Endodermal cell (in vitro differentiated cells): ENCODE data around the gene CD44. TPM values are rescaled to one million over a fixed set of nuclear protein-coding genes. Genes with fewer than 3 reads are reported as not detected.

Experiments used
- DNase-seq: peaks from one replicate; pipeline ENCODE4 v3.0.0-alpha.2; 2017
- H3K27ac ChIP-seq: 2 replicates; pipeline ENCODE4 v1.5.1; 2013; ENCODE audit warnings: mild to moderate bottlenecking, low read depth, low read length, moderate library complexity
- H3K27me3 ChIP-seq: 2 replicates; pipeline ENCODE4 v1.6.1; 2013; ENCODE audit warnings: mild to moderate bottlenecking, low read length, moderate library complexity; ENCODE audit not compliant: insufficient read depth, control insufficient read depth, poor library complexity, severe bottlenecking
- H3K36me3 ChIP-seq: 2 replicates; pipeline ENCODE4 v1.7.0; 2013; ENCODE audit warnings: mild to moderate bottlenecking, low read length, moderate library complexity; ENCODE audit not compliant: control insufficient read depth, insufficient read depth
- H3K4me1 ChIP-seq: one replicate; pipeline ENCODE4 v1.7.0; 2013; ENCODE audit warnings: low read length; ENCODE audit not compliant: control insufficient read depth, insufficient read depth
- H3K4me3 ChIP-seq: 2 replicates; pipeline ENCODE4 v1.5.1; 2013; ENCODE audit warnings: mild to moderate bottlenecking, low read length, moderate library complexity
- H3K9ac ChIP-seq: 2 replicates; pipeline ENCODE4 v1.6.1; 2013; ENCODE audit warnings: mild to moderate bottlenecking, low read length, moderate library complexity; ENCODE audit not compliant: poor library complexity, severe bottlenecking; ENCODE audit errors: extremely low read depth
- H3K9me3 ChIP-seq: 2 replicates; pipeline ENCODE4 v1.6.1; 2013; ENCODE audit warnings: mild to moderate bottlenecking, low read length, moderate library complexity; ENCODE audit not compliant: control insufficient read depth
- H3K27ac Mint-ChIP-seq: 2 replicates; pipeline ENCODE4 v1.8.0; 2020; ENCODE audit warnings: mixed read lengths
- H3K27me3 Mint-ChIP-seq: 2 replicates; pipeline ENCODE4 v1.8.0; 2021; ENCODE audit warnings: mild to moderate bottlenecking, mixed read lengths; ENCODE audit not compliant: insufficient read depth
- H3K36me3 Mint-ChIP-seq: 2 replicates; pipeline ENCODE4 v1.8.0; 2020; ENCODE audit warnings: low read depth, mixed read lengths
- H3K4me1 Mint-ChIP-seq: 2 replicates; pipeline ENCODE4 v1.8.0; 2020; ENCODE audit warnings: mixed read lengths
- H3K4me3 Mint-ChIP-seq: 2 replicates; pipeline ENCODE4 v1.8.0; 2020; ENCODE audit warnings: mild to moderate bottlenecking, moderate library complexity, mixed read lengths
- H3K9me3 Mint-ChIP-seq: 2 replicates; pipeline ENCODE4 v1.8.0; 2020; ENCODE audit warnings: mild to moderate bottlenecking, mixed read lengths
- WGBS, 2 experiments: methylation state at CpG; one replicate each; pipeline versions ENCODE4 v1.1.5 to v1.1.7; 2013; ENCODE audit warnings: missing lambda C conversion rate in 2 of 2, mixed read lengths in 1 of 2; ENCODE audit not compliant: insufficient coverage in 1 of 2, insufficient read length in 1 of 2; 5-methylcytosine and 5-hydroxymethylcytosine counted together
- total RNA-seq, 2 donors: library from RNA; stranded (reverse); fragmentation: NEBNext Ultra II Directional in 1 of 2; extraction: Animal tissue kit (Norgen Biotek cat#: 25700) in 1 of 2; gene quantifications; 2 replicates in 1 of 2; 3 replicates in 1 of 2; pipeline ENCODE4 v1.2.1, GENCODE V29; 2021
- TF ChIP-seq, protein P1 (sequence below): fragments of 200-600 bp; sonication (generic); conservative IDR thresholded peaks from 2 replicates; pipeline ENCODE4 v1.5.0; 2021; ENCODE audit warnings: antibody characterized with exemption, mild to moderate bottlenecking

Gene CD44
- total RNA-seq, 2 donors from 2014 or later, result 1.2 to 4.6 TPM

DNA sequence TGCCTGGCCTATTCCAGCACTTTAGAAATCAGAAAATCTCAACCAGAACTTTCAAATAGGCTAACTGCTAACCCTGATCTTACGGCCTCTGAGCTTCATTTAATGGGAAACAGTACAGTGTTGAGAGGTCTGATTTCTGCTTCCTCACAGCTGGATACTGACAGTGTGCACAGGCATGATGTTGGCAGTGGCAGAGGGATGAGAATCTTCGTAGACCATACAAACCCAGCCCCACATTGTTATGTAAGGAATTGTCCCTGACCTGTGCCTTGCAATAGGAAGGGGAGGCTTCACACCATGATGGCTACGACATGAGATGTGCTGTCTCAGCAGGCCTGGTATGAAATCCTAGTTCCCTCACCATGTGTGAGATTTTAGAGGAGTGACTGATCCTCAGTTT is 49.0 kb downstream of the CD44 start:
- Histone ChIP-seq H3K27me3 (no peaks in the 10 kb centered on the region), H3K4me3 (no peak overlapping the region), H3K9me3 (no peaks in the 10 kb centered on the region), H3K9ac (no peak overlapping the region), H3K4me1 (no peaks in the 10 kb centered on the region), H3K27ac (no peak overlapping the region), H3K36me3 (no peaks in the 10 kb centered on the region)
- no peak for DNase-seq
- Mint-ChIP-seq H3K27ac (peak overlapping the region; percentile 11), H3K4me3 (no peak overlapping the region), H3K36me3 (no peaks in the 10 kb centered on the region), H3K9me3 (no peaks in the 10 kb centered on the region), H3K27me3 (peaks cover 3% of the 10 kb centered on the region), H3K4me1 (peaks cover 6% of the 10 kb centered on the region)
- 83 to 88% methylated on average over 2 to 3 of the region's 3 CpGs for WGBS, 2 experiments
- TF ChIP-seq, protein P1, sequence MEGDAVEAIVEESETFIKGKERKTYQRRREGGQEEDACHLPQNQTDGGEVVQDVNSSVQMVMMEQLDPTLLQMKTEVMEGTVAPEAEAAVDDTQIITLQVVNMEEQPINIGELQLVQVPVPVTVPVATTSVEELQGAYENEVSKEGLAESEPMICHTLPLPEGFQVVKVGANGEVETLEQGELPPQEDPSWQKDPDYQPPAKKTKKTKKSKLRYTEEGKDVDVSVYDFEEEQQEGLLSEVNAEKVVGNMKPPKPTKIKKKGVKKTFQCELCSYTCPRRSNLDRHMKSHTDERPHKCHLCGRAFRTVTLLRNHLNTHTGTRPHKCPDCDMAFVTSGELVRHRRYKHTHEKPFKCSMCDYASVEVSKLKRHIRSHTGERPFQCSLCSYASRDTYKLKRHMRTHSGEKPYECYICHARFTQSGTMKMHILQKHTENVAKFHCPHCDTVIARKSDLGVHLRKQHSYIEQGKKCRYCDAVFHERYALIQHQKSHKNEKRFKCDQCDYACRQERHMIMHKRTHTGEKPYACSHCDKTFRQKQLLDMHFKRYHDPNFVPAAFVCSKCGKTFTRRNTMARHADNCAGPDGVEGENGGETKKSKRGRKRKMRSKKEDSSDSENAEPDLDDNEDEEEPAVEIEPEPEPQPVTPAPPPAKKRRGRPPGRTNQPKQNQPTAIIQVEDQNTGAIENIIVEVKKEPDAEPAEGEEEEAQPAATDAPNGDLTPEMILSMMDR, result no peak

DNA sequence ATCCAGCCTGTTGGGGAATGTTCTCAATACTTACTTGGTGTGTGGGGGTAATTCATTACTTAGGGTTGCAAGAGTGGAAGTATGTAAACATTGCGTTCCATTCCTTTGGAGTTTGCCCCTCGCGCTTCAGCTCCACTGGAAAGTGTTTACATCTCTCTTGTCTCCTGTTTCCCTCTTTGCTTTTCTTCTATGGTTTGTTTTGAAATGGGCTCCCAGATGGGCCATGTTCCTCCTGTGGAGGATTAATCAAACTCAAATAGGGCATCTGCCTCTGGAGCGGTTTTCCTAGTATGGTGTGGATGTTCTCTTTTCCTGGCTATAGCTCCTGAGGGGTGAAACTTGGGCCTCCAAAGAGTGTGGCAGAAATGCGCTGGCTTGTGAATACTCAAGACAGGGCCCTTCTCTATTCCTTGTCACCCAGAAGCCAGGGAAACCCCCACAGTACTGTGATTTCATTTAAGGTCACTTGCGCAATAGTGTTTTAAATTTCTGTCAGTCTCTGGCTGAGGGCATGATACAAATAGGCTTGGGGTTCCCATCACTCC is 51.9 kb downstream of the CD44 start:
- H3K4me3 ChIP-seq, result no peak overlapping the region
- Mint-ChIP-seq H3K27me3 (peaks cover 3% of the 10 kb centered on the region), H3K27ac (no peak overlapping the region), H3K4me1 (peaks cover 21% of the 10 kb centered on the region), H3K36me3 (no peaks in the 10 kb centered on the region), H3K4me3 (no peak overlapping the region), H3K9me3 (no peaks in the 10 kb centered on the region)
- WGBS, 2 experiments, result 88 to 99% methylated on average over 3 to 6 of the region's 6 CpGs
- H3K36me3 ChIP-seq, result no peaks in the 10 kb centered on the region
- no peak overlapping the region for H3K27ac ChIP-seq
- no peak for DNase-seq
- TF ChIP-seq, protein P1, result no peak
- no peaks in the 10 kb centered on the region for H3K9me3 ChIP-seq
- no peaks in the 10 kb centered on the region for H3K27me3 ChIP-seq
- peaks cover 3% of the 10 kb centered on the region for H3K4me1 ChIP-seq
- H3K9ac ChIP-seq, result no peak overlapping the region

DNA sequence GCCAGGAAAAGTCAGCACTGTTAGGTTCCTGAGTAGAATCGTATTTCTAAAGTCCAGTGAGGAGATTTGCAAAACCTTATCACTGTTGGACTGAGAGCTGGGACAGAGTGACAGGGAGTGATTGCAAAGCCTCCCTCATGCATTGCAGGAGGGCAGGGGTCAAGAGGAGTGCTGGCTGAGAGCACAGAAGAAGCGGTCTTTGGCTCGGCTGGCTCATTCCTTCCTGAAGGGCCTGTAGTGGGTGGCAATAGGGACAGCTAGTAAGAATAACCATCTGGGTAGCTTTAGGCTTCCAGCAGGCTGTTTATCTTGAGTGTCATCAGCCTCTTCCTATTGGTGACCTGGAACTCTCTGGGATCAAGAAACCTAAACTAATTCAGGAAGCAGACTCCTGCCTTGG is 53.4 kb downstream of the CD44 start:
- H3K9me3 Mint-ChIP-seq, result no peaks in the 10 kb centered on the region
- H3K4me3 ChIP-seq, result no peak overlapping the region
- WGBS, 2 experiments, result 90 to 100% methylated on average over 1 to 3 of the region's 3 CpGs
- TF ChIP-seq, protein P1, result no peak
- no peaks in the 10 kb centered on the region for H3K27me3 ChIP-seq
- H3K36me3 Mint-ChIP-seq, result no peaks in the 10 kb centered on the region
- H3K4me1 ChIP-seq, result peaks cover 3% of the 10 kb centered on the region
- no peaks in the 10 kb centered on the region for H3K36me3 ChIP-seq
- no peak overlapping the region for H3K9ac ChIP-seq
- no peak overlapping the region for H3K4me3 Mint-ChIP-seq
- no peaks in the 10 kb centered on the region for H3K9me3 ChIP-seq
- peaks cover 3% of the 10 kb centered on the region for H3K27me3 Mint-ChIP-seq
- H3K27ac ChIP-seq, result no peak overlapping the region
- DNase-seq, result no peak
- H3K4me1 Mint-ChIP-seq, result peaks cover 21% of the 10 kb centered on the region
- no peak overlapping the region for H3K27ac Mint-ChIP-seq
